K562 (cell line): ENCODE measurements around the gene CATSPER1. TPM values are rescaled to one million over a fixed set of nuclear protein-coding genes. Genes with fewer than 3 reads are reported as not detected.
A peak's percentile ranks its signal among the peaks of the same experiment; 100 is the strongest.

Experiments
- ATAC-seq: fragments of 200-7000 bp; cut with Tn5 transposase; 3 replicates; pipeline ENCODE4 v1.9.1; 2020; ENCODE audit warnings: moderate library complexity
- BruUV-seq: library from RNA; stranded (reverse); fragments of 400-500 nt; replicated peaks from 2 replicates; lab custom pipeline; 2021; lab: Mats Ljungman, UMichigan
- CTCF ChIA-PET: fragments of 300-600 bp; formaldehyde crosslinking; extraction: SDS; loops from one replicate; lab custom pipeline; 2021; ENCODE audit warnings: low intra/inter-chr PET ratio; lab: Yijun Ruan, JAX
- POLR2A ChIA-PET: fragments of 300-600, 350-650 bp; sonication (Branson Sonifier 250); formaldehyde crosslinking; extraction: SDS; loops from one replicate; lab custom pipeline; 2021; ENCODE audit warnings: antibody characterized with exemption, inconsistent platforms; lab: Yijun Ruan, JAX
- DNase-seq, 4 experiments: peaks; one replicate each; pipeline versions ENCODE4 v3.0.0 to v3.0.0-alpha.2; 2011 to 2018; ENCODE audit warnings: low spot score in 3 of 4, mixed read lengths in 3 of 4; ENCODE audit errors: extremely low read depth in 1 of 4
- FAIRE-seq: peaks from 2 replicates; lab custom pipeline; 2011; peaks lifted over from hg19 to GRCh38; lab: Jason Lieb, UNC
- H2AFZ ChIP-seq: 2 replicates; pipeline ENCODE4 v1.6.0; 2011; ENCODE audit warnings: low read depth, low read length, control low read depth, inconsistent platforms
- H3K27ac ChIP-seq: fragments of 200-600 bp; 3 replicates; pipeline ENCODE4 v1.8.0; 2011; ENCODE audit warnings: low read depth, mild to moderate bottlenecking, control low read depth, inconsistent platforms, low read length, moderate library complexity, mixed read lengths; ENCODE audit errors: extremely low read depth
- H3K27me3 ChIP-seq, 2 experiments: fragments of 300-600 bp in 1 of 2; 2 replicates in 1 of 2; 3 replicates in 1 of 2; pipeline versions ENCODE4 v1.6.0 to v1.8.0; 2011; ENCODE audit warnings: inconsistent platforms in 2 of 2, low read length in 2 of 2, mild to moderate bottlenecking in 1 of 2, mixed read lengths in 1 of 2, moderate library complexity in 1 of 2; ENCODE audit not compliant: control insufficient read depth in 2 of 2, insufficient read depth in 2 of 2
- H3K36me3 ChIP-seq: fragments of 300-600 bp; 3 replicates; pipeline ENCODE4 v1.8.0; 2011; ENCODE audit warnings: mild to moderate bottlenecking, low read length, inconsistent platforms; ENCODE audit not compliant: control insufficient read depth, insufficient read depth
- H3K4me1 ChIP-seq, 2 experiments: fragments of 200-600 bp in 1 of 2; replicated peaks in 1 of 2; 2 replicates in 1 of 2; 3 replicates in 1 of 2; pipeline versions ENCODE4 v1.5.1 to v1.8.0; 2011; ENCODE audit warnings: inconsistent platforms in 2 of 2, low read length in 2 of 2, mild to moderate bottlenecking in 1 of 2, mixed read lengths in 1 of 2, moderate library complexity in 1 of 2; ENCODE audit not compliant: control insufficient read depth in 2 of 2, insufficient read depth in 2 of 2
- H3K4me2 ChIP-seq: 2 replicates; pipeline ENCODE4 v1.6.1; 2011; ENCODE audit warnings: low read length, control low read depth, inconsistent platforms, mixed read lengths; ENCODE audit not compliant: insufficient read depth
- H3K4me3 ChIP-seq: fragments of 200-600 bp; sonication (generic), shearing (Covaris generic); 2 replicates; pipeline ENCODE4 v1.5.1; 2016; ENCODE audit warnings: control low read depth, inconsistent platforms
- H3K79me2 ChIP-seq: fragments of 200-600 bp; 3 replicates; pipeline ENCODE4 v1.8.0; 2011; ENCODE audit warnings: low read length, inconsistent platforms; ENCODE audit not compliant: control insufficient read depth, insufficient read depth
- H3K9ac ChIP-seq, 2 experiments: 2 replicates each; pipeline versions ENCODE4 v1.6.0 to v1.6.1; 2011; ENCODE audit warnings: low read depth in 2 of 2, low read length in 2 of 2, control low read depth in 1 of 2, inconsistent platforms in 1 of 2, mild to moderate bottlenecking in 1 of 2, mixed read lengths in 1 of 2; ENCODE audit not compliant: insufficient read depth in 1 of 2
- H3K9me1 ChIP-seq: one replicate; pipeline ENCODE4 v1.6.0; 2011; ENCODE audit warnings: inconsistent platforms, mild to moderate bottlenecking, low read length, moderate library complexity; ENCODE audit not compliant: control insufficient read depth, insufficient read depth
- H3K9me3 ChIP-seq: replicated peaks from 2 replicates; pipeline ENCODE4 v1.5.1; 2011; ENCODE audit warnings: low read depth, low read length, inconsistent platforms; ENCODE audit not compliant: control insufficient read depth, insufficient read depth
- H4K20me1 ChIP-seq: replicated peaks from 2 replicates; pipeline ENCODE4 v1.6.1; 2011; ENCODE audit warnings: low read length, inconsistent platforms, mixed read lengths; ENCODE audit not compliant: control insufficient read depth, insufficient read depth
- E2F8 ChIP-seq: fragments of 450-650 bp; IDR thresholded peaks from 2 replicates; pipeline ENCODE4 v1.7.1; 2018; ENCODE audit warnings: mild to moderate bottlenecking, low read depth; ENCODE audit not compliant: partially characterized antibody
- FOXA1 ChIP-seq: fragments of 450-650 bp; IDR thresholded peaks from 2 replicates; pipeline ENCODE4 v1.6.1; 2016; ENCODE audit warnings: mild to moderate bottlenecking, borderline replicate concordance
- FOXM1 ChIP-seq, 2 experiments: fragments of 450-650 bp in 1 of 2; sonication (generic) in 1 of 2; formaldehyde crosslinking in 1 of 2; IDR thresholded peaks; 2 replicates each; pipeline versions ENCODE4 v1.6.1 to v1.9.0; 2017 to 2022; ENCODE audit warnings: low read depth in 2 of 2, mild to moderate bottlenecking in 2 of 2, missing genetic modification reagents in 1 of 2, moderate library complexity in 1 of 2
- ID3 ChIP-seq, 2 experiments: fragments of 250-450 bp in 1 of 2; fragments of 450-650 bp in 1 of 2; sonication (Bioruptor Pico) in 1 of 2; IDR thresholded peaks; 2 replicates each; pipeline versions ENCODE4 v1.6.1 to v1.8.0; 2016 to 2021; ENCODE audit warnings: mild to moderate bottlenecking in 2 of 2, moderate library complexity in 2 of 2, missing compliant biosample characterization in 1 of 2, missing genetic modification characterization in 1 of 2
- IRF2 ChIP-seq: sonication (generic); formaldehyde crosslinking; IDR thresholded peaks from 2 replicates; pipeline ENCODE4 v1.8.1; 2022; ENCODE audit warnings: mild to moderate bottlenecking, missing genetic modification reagents
- KDM5B ChIP-seq: fragments of 200-600 bp; sonication (generic); IDR thresholded peaks from 2 replicates; pipeline ENCODE4 v1.6.1; 2012; ENCODE audit warnings: low read depth, mild to moderate bottlenecking, moderate library complexity, low read length, control low read depth, inconsistent platforms; ENCODE audit not compliant: insufficient replicate concordance
- PCBP2 ChIP-seq: fragments of 200-400 bp; formaldehyde crosslinking; IDR thresholded peaks from 2 replicates; pipeline ENCODE4 v1.6.1; 2018; ENCODE audit warnings: low read length, low read depth, mild to moderate bottlenecking, moderate library complexity; ENCODE audit not compliant: poor library complexity, severe bottlenecking
- POLR3A ChIP-seq: IDR thresholded peaks from 2 replicates; pipeline ENCODE4 v1.6.1; 2011; ENCODE audit warnings: borderline replicate concordance, mild to moderate bottlenecking, moderate library complexity; ENCODE audit not compliant: insufficient read length, insufficient read depth; ENCODE audit errors: extremely low read depth
- RFX1 ChIP-seq: fragments of 450-650 bp; IDR thresholded peaks from 2 replicates; pipeline ENCODE4 v1.6.1; 2016; ENCODE audit warnings: mild to moderate bottlenecking, moderate library complexity
- SRF ChIP-seq, 2 experiments: fragments of 250-450, 450-650 bp in 1 of 2; sonication (Bioruptor Pico) in 1 of 2; sonication (generic) in 1 of 2; formaldehyde crosslinking; IDR thresholded peaks; 2 replicates each; pipeline versions ENCODE4 v1.5.0 to v1.5.1; 2020 to 2022; ENCODE audit warnings: mild to moderate bottlenecking in 1 of 2, missing genetic modification reagents in 1 of 2
- TEAD2 ChIP-seq: fragments of 450-650 bp; IDR thresholded peaks from 2 replicates; pipeline ENCODE4 v1.6.1; 2016; ENCODE audit warnings: missing genetic modification characterization, control low read depth, missing compliant biosample characterization
- UBTF ChIP-seq, 2 experiments: IDR thresholded peaks; 2 replicates each; pipeline ENCODE4 v1.6.1; 2012; ENCODE audit warnings: improper control_type of control experiment in 2 of 2, low read depth in 2 of 2, low read length in 2 of 2, borderline replicate concordance in 1 of 2
- YY1 ChIP-seq, 3 experiments: IDR thresholded peaks; 2 replicates each; pipeline ENCODE4 v1.6.1; 2011; ENCODE audit warnings: low read length in 2 of 3, mild to moderate bottlenecking in 2 of 3, moderate library complexity in 2 of 3, borderline replicate concordance in 1 of 3, control low read depth in 1 of 3, low read depth in 1 of 3; ENCODE audit not compliant: insufficient read depth in 3 of 3, insufficient replicate concordance in 2 of 3, control insufficient read depth in 1 of 3, insufficient read length in 1 of 3; ENCODE audit errors: extremely low read depth in 1 of 3
- ZNF717 ChIP-seq: fragments of 250-450 bp; sonication (Bioruptor Pico); IDR thresholded peaks from 2 replicates; pipeline ENCODE4 v1.5.0; 2021
- WGBS: fragments of 100-300 bp; shearing (Covaris generic); methylation state at CpG from one replicate; pipeline ENCODE4 v1.1.6; 2016; ENCODE audit warnings: low coverage, mixed read lengths; ENCODE audit not compliant: insufficient coverage; ENCODE audit errors: missing lambda C conversion rate; 5-methylcytosine and 5-hydroxymethylcytosine counted together
- in situ Hi-C: fragments of 300-500 bp; cut with MboI; formaldehyde crosslinking; loops from 4 replicates; pipeline ENCODE4 v1.15.0; 2018; ENCODE audit warnings: inconsistent platforms, mixed read lengths
- intact Hi-C: fragments of 100-400 bp; cut with micrococcal nuclease; formaldehyde crosslinking; loops from 2 replicates; pipeline ENCODE4 v1.14.2; 2022
- polyA plus RNA-seq, 8 experiments: library from polyadenylated mRNA; depleted of rRNA in 4 of 8; stranded (reverse) in 5 of 8; unstranded in 3 of 8; fragments of >200 nt; fragmentation: Nextera tagmentation in 2 of 8; fragmentation: Illumina TruSeq in 1 of 8; extraction: Ambion mirVana in 2 of 8; extraction: Trizol in 1 of 8; gene quantifications; 2 replicates each; pipeline versions ENCODE4 v1.2.1 to v1.2.3, GENCODE V29; 2011 to 2014; ENCODE audit warnings: inconsistent platforms in 1 of 8, missing spikeins in 1 of 8
- total RNA-seq, 7 experiments: library from RNA; depleted of rRNA in 6 of 7; stranded (reverse); fragments of >200 nt in 6 of 7; fragmentation: Illumina TruSeq in 2 of 7; extraction: Trizol in 2 of 7; gene quantifications; 2 replicates each; pipeline versions ENCODE4 v1.2.1 to v1.2.3, GENCODE V29; 2011 to 2021; ENCODE audit warnings: low replicate concordance in 1 of 7

Gene CATSPER1
- total and polyA plus RNA-seq, 9 of the 15 experiments (the other 6 are each of a cell fraction or from before 2014, with no cell fraction given), result 0.21 to 3.3 (median 0.76) TPM

GRCh38 chr11:65987336-65987735 is 38.9 kb downstream of the CATSPER1 start:
- 68% methylated on average over 9 of the region's 9 CpGs for WGBS
- Histone ChIP-seq H3K9me1 (no peaks in the 10 kb centered on the region), H4K20me1 (no peaks in the 10 kb centered on the region), H3K27ac (no peak overlapping the region), H3K4me3 (no peak overlapping the region), H3K9me3 (no peaks in the 10 kb centered on the region), H3K27me3 (no peaks in the 10 kb centered on the region), H3K4me2 (no peak overlapping the region), H3K9ac (peak overlapping the region in 1 of 2 experiments; percentile 41; a peak in 1 of 4 replicates), H3K36me3 (peaks cover 5% of the 10 kb centered on the region; the same call in 2 of the 3 replicates), H3K4me1 (peaks cover 0 to 3% of the 10 kb centered on the region in 2 experiments; a peak in 1 of 5 replicates), H2AFZ (no peak overlapping the region), H3K79me2 (no peaks in the 10 kb centered on the region)
- CTCF ChIA-PET, result interaction anchor here (0.6 to 2.3 kb wide), 2 partner anchors 103 to 415 kb away, joined by 4 to 24 read pairs; no protein-coding TSS in a partner anchor
- BruUV-seq, result no TSS peak
- POLR2A ChIA-PET, result interaction anchor here (1.2 to 1.4 kb wide), 2 partner anchors 99 to 129 kb away, joined by 3 to 6 read pairs; partner anchors contain the start of genes CFL1 and FIBP
- no peak for ATAC-seq
- no peak for DNase-seq
- in situ Hi-C loops, result loop anchor here (5.0 kb wide), 1 partner anchor 105 kb away; no protein-coding TSS in a partner anchor
- FAIRE-seq, result no peak
- intact Hi-C loops, result loop anchor here (10.0 kb wide), 1 partner anchor 203 kb away; the partner anchor contains the start of genes AP5B1 and OVOL1
- TF ChIP-seq UBTF (IDR thresholded peaks at IDR 0.05; ENCODE audit: borderline replicate concordance in 1 of 2, low read depth in 2 of 2, low read length in 2 of 2), result no peak
- TF ChIP-seq FOXA1, result no peak
- no peak for TF ChIP-seq TEAD2 (tag)
- no peak for TF ChIP-seq ID3 (CRISPR knock-in tag; IDR thresholded peaks at IDR 0.05)
- no peak for TF ChIP-seq ID3 (tag; IDR thresholded peaks at IDR 0.05)
- no peak for TF ChIP-seq PCBP2
- TF ChIP-seq E2F8, result no peak
- no peak for TF ChIP-seq FOXM1 (IDR thresholded peaks at IDR 0.05; ENCODE audit: low read depth)
- no peak for TF ChIP-seq FOXM1 (CRISPR knock-in tag; IDR thresholded peaks at IDR 0.05; ENCODE audit: low read depth)
- no peak for TF ChIP-seq IRF2
- TF ChIP-seq POLR3A, result no peak
- no peak for TF ChIP-seq RFX1
- TF ChIP-seq SRF (CRISPR knock-in tag; IDR thresholded peaks at IDR 0.05), result no peak
- no peak for TF ChIP-seq YY1 (IDR thresholded peaks at IDR 0.05; ENCODE audit: borderline replicate concordance in 1 of 3, control insufficient read depth in 1 of 3, extremely low read depth in 1 of 3, insufficient read depth in 3 of 3, insufficient read length in 1 of 3, insufficient replicate concordance in 2 of 3, low read depth in 1 of 3, low read length in 2 of 3)
- no peak for TF ChIP-seq KDM5B
- TF ChIP-seq ZNF717 (CRISPR knock-in tag), result no peak
